HG03060 (cell line): ENCODE data around the gene RANBP1.

Source experiments
- ATAC-seq: cut with Tn5 transposase; IDR thresholded peaks from one replicate; pipeline ENCODE4 v1.9.1; 2021; ENCODE audit warnings: low read depth, moderate number of reproducible peaks; ENCODE audit not compliant: unreplicated experiment

The RANBP1 gene

GRCh38 chr22:20106849-20107237 is 9.1 kb upstream of the RANBP1 start:
- no peak for ATAC-seq

- ATAC-seq: no peak
Observed at GRCh38 chr22:20107471-20107901, 8.4 kb upstream of the RANBP1 start.

DNA sequence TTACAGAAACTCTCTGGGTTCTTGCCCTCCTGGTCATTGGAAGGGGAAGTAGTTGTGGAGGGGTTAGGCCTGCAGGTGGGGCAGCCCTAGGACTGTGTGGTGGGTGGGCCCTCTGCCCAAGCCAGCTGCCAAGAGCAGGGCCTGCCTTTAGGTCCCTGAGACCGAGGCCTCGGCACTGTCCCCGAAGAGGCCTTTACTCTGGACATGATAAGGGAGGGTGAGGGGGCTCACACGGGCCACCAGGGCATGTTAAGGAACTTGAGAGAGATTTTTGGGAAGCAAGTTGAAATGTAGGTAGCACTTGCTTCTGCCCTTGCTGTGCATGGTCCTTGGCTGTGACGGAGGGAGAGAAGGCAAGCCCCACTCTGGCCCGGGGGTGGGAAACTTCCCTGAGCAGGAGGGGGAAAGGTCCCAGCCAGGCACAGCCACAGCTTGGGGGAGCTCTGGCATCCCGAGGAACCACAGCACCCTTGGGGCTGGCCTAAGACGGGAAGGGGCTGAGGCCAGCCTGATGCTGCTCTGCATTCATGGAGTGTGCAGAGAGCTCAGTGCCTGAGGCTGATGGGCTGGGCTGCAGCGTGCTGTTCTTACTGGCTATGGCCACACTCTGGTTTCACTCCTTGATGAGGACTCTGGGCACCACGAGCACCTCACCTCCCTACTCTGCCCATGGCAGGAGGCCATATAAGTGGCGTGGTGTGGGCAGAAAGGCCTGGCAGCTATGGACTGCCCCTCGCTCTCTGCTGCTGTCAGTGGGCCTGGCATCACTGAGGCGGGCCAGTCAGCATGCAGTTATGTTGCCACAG is 7.8 kb upstream of the RANBP1 start:
- ATAC-seq: no peak

GRCh38 chr22:20108757-20109230 is 7.1 kb upstream of the RANBP1 start:
- ATAC-seq: no peak

- no peak for ATAC-seq
Observed at GRCh38 chr22:20109411-20110358, 6.2 kb upstream of the RANBP1 start.

- ATAC-seq: no peak
Observed at GRCh38 chr22:20110359-20110985, 5.4 kb upstream of the RANBP1 start.

GRCh38 chr22:20111045-20111688 is 4.7 kb upstream of the RANBP1 start:
- ATAC-seq: no peak

DNA sequence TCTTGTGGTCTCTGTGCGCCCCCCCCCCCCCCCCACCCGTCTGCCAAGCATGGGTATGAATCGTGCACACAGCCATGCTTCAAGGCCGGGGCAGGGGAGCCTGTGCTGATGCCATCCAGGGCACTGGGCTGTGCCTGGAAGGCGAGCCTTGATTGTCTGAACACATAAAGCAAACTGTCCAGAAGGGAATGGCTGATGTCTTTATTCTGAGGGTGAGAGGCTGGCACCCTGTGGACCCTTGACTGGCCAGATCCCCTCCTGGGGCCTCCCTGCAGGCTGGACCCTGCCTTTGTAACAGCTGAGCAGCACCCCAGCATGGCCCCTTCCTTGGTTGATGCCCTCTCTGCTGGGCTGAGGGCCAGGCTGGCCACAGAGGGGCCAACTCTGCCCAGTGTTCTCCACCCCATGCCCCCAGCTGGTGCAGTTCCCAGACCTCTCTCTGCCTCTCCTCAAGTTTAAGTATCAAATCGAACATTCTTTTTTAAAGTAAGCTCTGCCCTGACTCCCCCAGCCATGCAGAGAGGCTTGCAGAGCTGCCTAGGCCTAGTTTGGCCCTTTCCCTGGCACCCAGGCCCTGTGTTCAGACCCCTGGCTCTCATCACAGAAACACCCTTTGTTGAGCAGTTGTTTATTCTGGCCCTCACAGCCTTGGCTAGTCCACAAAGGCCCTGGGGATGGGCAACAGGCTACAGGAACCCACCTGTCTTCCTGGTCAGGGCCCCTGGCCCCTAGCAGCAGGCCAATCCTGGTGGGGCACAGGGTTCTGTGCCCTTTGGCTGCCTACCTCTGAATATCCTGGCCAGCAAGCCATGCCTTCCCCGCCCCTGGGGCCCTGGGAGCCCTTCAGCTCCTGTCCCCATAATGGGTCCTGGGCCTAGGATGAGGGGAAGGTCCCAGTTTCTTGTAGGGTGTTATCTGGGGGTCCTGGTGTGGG is 3.9 kb upstream of the RANBP1 start:
- ATAC-seq: no peak

DNA sequence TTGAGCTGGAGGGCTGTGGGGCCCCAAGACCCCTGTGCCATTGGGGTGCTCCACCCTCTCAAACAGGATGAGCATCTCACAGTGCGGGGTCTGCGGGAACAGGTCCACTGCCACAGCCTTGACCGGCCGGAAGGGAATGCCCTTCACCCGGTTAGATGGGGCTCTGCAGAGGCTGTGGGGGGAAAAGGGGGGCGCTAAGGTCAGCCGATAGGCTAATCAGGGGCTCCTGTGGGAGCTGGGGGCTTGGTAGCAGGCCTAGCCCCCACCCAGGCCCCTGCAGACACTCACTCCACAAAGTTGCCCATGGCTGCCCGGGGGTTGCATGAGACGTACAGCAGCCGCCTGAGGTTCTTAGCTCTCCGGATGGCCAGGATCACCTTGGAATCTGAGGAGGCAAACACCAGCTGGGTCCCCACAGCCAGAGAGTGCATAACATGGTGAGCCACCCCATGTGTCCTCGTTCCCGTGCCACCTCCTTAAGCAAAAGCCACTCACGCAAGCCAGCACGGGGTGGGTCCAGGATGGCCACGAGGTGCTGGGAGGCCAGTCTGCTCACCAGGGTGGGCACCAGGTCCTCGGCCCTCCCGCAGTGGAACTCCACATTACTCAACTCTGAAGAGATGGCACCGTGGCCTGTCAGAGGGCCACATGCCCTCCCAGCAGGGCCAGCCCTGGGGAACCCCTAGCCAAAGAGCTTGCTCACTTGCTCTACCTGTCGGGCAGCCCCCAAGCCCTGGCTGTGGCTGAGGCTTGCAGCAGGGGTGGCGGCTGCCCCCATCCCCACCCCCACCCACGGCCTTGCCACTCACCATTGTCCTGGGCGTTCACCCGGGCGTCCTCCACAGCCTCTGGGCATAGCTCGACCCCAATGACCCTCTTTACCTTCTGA is 3.0 kb upstream of the RANBP1 start:
- ATAC-seq: no peak

GRCh38 chr22:20113551-20114310 is 2.2 kb upstream of the RANBP1 start:
- ATAC-seq: no peak

- ATAC-seq: no peak
Observed at GRCh38 chr22:20114506-20115475, 1.1 kb upstream of the RANBP1 start.

DNA sequence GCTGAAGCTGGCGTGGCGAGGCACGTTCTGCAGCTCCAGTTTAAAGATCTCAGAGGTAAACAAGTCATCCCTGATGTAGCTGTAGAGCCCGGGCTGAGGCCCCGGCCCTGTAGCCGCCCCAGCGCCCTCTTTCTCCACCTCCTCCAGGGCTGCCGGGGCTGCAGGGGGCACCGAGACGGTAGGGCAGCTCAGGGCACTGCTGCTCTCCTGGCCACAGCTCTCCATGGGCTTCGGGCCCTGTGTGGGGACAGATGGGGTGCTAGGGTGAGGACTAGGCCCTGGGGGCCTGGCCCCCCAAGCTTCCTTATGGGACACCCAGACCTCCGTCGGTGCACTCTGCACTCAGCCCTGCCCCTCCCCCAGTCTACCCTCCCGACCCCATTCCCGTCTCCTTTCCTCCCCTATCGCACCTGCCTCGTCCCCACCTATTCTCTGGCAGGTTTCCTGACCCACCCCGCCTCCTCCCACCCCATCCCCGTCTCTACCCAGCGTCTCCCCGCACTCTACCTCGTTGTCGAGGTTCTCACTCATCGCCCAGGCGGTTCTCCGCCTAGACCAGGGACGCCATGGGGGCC is 559 bp downstream of the RANBP1 start:
- ATAC-seq: no peak

GRCh38 chr22:20116951-20117632 is 1.2 kb downstream of the RANBP1 start, which contains the start of gene TRMT2A:
TSS of gene TRMT2A (minus strand) at chr22:20117226. CDS start at chr22:20116906, 320 bp downstream.
- ATAC-seq: peak; percentile 86

DNA sequence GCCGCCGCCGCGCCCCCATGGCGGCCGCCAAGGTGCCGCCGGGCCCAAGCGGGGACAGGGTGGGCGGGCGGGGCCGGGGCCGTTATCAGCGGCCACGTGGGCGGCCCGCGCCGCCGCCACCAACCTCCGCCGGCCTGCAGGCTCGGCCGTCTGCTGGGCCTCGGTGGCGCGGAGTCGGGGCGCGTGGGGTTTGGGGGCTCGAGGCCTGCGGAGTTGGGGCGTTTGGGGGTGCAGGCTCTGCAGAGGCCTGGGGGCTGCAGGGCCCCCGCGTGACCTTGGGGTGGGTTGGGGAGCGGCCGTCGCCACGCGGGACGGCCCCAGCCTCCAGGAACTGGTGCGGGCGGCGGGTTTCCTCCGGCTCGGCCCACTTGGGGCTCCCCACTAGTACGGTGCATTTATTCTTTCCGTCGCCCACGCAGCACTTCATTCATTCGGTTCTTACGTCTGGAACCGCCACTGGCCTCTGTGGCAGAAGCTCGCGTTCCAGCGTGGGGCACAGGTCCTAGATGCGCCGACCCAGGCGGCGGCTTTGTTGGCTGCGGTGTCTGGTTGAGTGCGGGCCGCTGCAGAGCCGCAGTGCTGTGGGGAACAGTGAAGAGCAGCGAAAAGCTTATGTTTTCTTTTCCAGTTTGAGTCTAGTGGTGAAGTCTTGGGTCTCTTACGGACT is 1.9 kb downstream of the RANBP1 start:
- ATAC-seq: no peak
